ENCODE measurements around the gene GRIP2.

DNA sequence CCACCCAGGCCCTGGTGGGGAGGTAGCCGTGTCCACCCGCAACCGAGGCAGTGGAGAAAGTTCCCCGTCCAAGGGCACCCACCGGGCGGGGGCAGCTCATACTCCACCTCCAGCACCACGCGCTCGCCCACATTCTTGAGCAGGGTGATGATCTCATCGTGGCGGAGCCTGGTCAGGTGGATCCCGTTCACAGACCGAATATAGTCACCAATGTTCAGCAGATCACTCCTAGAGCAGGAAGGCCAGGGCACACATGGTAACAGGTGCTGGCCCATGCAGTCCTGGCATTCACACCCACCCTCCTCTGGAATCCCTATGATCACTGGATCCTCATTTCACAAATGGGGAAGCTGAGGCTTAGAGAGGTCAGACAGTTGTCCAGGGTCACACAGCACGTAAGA lies 15.8 kb downstream of the GRIP2 start:
- TF ChIP-seq CTCF (IDR thresholded peaks at IDR 0.05; ENCODE audit: extremely low read depth in 1 of 2, insufficient read depth in 1 of 2, low read depth in 1 of 2, low read length in 2 of 2) (no peak), POLR2AphosphoS5 (IDR thresholded peaks at IDR 0.05; ENCODE audit: insufficient read depth, low read depth, low read length) (no peak), MAX (IDR thresholded peaks at IDR 0.05; ENCODE audit: insufficient read depth, insufficient read length) (no peak), JUN (IDR thresholded peaks at IDR 0.05; ENCODE audit: borderline replicate concordance, insufficient read depth, insufficient read length, low read depth) (no peak), EZH2 (IDR thresholded peaks at IDR 0.05; ENCODE audit: borderline replicate concordance, low read depth, low read length, severe bottlenecking) (no peak), POLR2A (IDR thresholded peaks at IDR 0.05; ENCODE audit: low read depth, low read length) (no peak), GATA2 (IDR thresholded peaks at IDR 0.05; ENCODE audit: insufficient read depth, insufficient read length, low read depth, low read length) (no peak)

Data from endothelial cell of umbilical vein (primary cell).